ENCODE data around the gene CD59. TPM values are rescaled to one million over a fixed set of nuclear protein-coding genes. Genes with fewer than 3 reads are reported as not detected.
"Not testable (repeated sequence)": the region's sequence is repeated elsewhere in the genome, so short reads cannot be mapped to it uniquely, and the experiment has no call there.

CD59 gene
- total RNA-seq, 1 experiment from 2014 or later, result 204 TPM

DNA sequence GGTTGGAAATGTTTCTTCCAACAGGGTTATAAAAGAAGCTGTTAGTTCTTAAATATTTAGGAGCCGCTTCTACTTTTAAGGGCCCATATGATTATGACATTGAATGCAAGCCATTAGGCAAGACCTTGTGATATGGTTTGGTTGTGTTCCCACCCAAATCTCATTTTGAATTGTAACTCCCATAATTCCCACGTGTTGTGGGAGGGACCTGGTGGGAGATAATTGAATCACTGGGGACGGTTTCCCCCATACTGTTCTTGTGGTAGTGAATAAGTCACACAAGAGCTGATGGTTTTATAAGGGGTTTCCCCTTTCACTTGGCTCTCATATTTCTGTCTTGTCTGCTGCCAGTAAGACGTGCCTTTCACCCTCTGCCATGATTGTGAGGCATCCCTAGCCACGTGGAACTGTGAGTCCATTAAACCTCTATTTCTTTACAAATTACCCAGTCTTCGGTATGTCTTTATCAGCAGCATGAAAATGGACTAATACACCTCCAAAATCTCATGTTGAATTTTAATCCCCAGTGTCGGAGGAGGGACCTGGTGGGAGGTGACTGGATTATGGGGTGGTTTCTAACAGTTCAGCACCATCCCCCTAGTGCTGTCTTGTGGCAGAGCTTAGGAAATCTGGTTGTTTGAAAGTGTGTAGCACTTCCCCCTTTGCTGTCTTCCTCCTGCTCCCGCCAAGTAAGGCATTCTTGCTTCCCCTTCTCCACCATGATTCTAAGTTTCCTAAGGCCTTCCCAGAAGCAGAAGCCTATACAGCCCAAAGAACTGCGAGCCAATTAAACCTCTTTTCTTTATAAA lies 4.3 kb downstream of the CD59 start:
- BruUV-seq (replicated peaks), result no TSS peak
- H3K36me3 ChIP-seq (ENCODE audit: insufficient read depth, low read length, poor library complexity, severe bottlenecking), result no peaks in the 10 kb centered on the region
- no peak overlapping the region for H3K27ac ChIP-seq (ENCODE audit: low read depth, low read length, poor library complexity, severe bottlenecking)
- POLR2A ChIA-PET (ENCODE audit: low non-redundant PET), result no interaction called here
- no peaks in the 10 kb centered on the region for H3K27me3 ChIP-seq (replicated peaks; ENCODE audit: insufficient read depth, low read depth, low read length, poor library complexity)
- intact Hi-C loops (cut with micrococcal nuclease; ENCODE audit: unreplicated experiment), result no loop called here
- no peak for DNase-seq (ENCODE audit: low spot score)
- H3K4me1 ChIP-seq (ENCODE audit: insufficient read depth, low read length, poor library complexity, severe bottlenecking), result peaks cover 19% of the 10 kb centered on the region
- TF ChIP-seq, protein P1, sequence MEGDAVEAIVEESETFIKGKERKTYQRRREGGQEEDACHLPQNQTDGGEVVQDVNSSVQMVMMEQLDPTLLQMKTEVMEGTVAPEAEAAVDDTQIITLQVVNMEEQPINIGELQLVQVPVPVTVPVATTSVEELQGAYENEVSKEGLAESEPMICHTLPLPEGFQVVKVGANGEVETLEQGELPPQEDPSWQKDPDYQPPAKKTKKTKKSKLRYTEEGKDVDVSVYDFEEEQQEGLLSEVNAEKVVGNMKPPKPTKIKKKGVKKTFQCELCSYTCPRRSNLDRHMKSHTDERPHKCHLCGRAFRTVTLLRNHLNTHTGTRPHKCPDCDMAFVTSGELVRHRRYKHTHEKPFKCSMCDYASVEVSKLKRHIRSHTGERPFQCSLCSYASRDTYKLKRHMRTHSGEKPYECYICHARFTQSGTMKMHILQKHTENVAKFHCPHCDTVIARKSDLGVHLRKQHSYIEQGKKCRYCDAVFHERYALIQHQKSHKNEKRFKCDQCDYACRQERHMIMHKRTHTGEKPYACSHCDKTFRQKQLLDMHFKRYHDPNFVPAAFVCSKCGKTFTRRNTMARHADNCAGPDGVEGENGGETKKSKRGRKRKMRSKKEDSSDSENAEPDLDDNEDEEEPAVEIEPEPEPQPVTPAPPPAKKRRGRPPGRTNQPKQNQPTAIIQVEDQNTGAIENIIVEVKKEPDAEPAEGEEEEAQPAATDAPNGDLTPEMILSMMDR (conservative IDR thresholded peaks at IDR 0.05; ENCODE audit: low read depth, low read length), result no peak
- no peaks in the 10 kb centered on the region for H3K9me3 ChIP-seq (ENCODE audit: low read depth, low read length, poor library complexity, severe bottlenecking)
- CTCF ChIA-PET, result no interaction called here
- no peak overlapping the region for H3K4me3 ChIP-seq (ENCODE audit: low read depth, low read length, poor library complexity, severe bottlenecking)

DNA sequence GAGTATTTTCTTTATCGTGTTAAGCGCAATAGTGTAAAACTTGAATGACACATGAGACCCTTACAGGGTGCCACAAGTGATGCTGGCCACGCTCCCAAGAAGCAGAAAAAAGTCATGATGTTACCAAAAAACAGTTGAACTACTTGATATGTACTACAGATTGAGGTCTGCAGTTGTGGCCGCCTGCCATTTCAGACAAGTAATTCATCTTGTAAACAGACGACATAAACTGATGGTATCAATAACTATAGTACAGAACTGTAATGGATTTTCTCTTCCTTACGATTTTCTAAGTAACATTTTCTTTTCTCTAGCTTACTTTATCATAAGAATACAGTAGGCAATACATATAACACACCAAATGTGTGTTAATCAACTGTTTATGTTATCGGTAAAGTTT lies 5.5 kb downstream of the CD59 start:
- Histone ChIP-seq H3K27me3 (replicated peaks; ENCODE audit: insufficient read depth, low read depth, low read length, poor library complexity) (no peaks in the 10 kb centered on the region), H3K9me3 (ENCODE audit: low read depth, low read length, poor library complexity, severe bottlenecking) (no peaks in the 10 kb centered on the region), H3K4me3 (ENCODE audit: low read depth, low read length, poor library complexity, severe bottlenecking) (no peak overlapping the region), H3K27ac (ENCODE audit: low read depth, low read length, poor library complexity, severe bottlenecking) (no peak overlapping the region), H3K36me3 (ENCODE audit: insufficient read depth, low read length, poor library complexity, severe bottlenecking) (no peaks in the 10 kb centered on the region), H3K4me1 (ENCODE audit: insufficient read depth, low read length, poor library complexity, severe bottlenecking) (peaks cover 13% of the 10 kb centered on the region)
- intact Hi-C loops (cut with micrococcal nuclease; ENCODE audit: unreplicated experiment), result no loop called here
- no TSS peak for BruUV-seq (replicated peaks)
- DNase-seq (ENCODE audit: low spot score), result no peak
- no peak for TF ChIP-seq EZH2 (IDR thresholded peaks at IDR 0.05; ENCODE audit: borderline replicate concordance, low read depth, low read length, poor library complexity, severe bottlenecking)
- TF ChIP-seq, protein P1 (conservative IDR thresholded peaks at IDR 0.05; ENCODE audit: low read depth, low read length), result no peak
- ChIA-PET CTCF (no interaction called here), POLR2A (ENCODE audit: low non-redundant PET) (no interaction called here)

DNA sequence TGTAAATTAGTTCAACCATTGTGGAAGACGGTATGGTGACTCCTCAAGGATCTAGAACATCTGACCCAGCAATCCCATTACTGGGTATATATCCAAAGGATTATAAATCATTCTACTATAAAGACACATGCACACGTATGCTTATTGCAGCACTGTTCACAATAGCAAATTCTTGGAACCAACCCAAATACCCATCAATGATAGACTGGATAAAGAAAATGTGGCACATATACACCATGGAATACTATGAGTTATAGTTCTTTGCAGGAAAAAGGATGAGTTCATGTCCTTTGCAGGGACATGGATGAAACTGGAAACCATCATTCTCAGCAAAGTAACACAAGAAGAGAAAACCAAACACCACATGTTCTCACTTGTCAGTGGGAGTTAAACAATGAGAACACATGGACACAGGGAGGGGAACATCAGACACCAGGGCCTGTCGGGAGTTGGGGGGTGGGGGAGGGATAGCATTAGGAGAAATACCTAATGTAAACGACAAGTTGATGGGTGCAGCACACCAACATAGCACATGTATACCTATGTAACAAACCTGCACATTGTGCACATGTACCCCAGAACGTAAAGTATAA lies 7.1 kb downstream of the CD59 start:
- H3K9me3 ChIP-seq (ENCODE audit: low read depth, low read length, poor library complexity, severe bottlenecking); H3K4me1 ChIP-seq (ENCODE audit: insufficient read depth, low read length, poor library complexity, severe bottlenecking); POLR2A ChIA-PET (ENCODE audit: low non-redundant PET); H3K4me3 ChIP-seq (ENCODE audit: low read depth, low read length, poor library complexity, severe bottlenecking); intact Hi-C loops (cut with micrococcal nuclease; ENCODE audit: unreplicated experiment); H3K27ac ChIP-seq (ENCODE audit: low read depth, low read length, poor library complexity, severe bottlenecking); BruUV-seq (replicated peaks); CTCF ChIA-PET; H3K27me3 ChIP-seq (replicated peaks; ENCODE audit: insufficient read depth, low read depth, low read length, poor library complexity); H3K36me3 ChIP-seq (ENCODE audit: insufficient read depth, low read length, poor library complexity, severe bottlenecking); DNase-seq (ENCODE audit: low spot score): not testable (repeated sequence)

DNA sequence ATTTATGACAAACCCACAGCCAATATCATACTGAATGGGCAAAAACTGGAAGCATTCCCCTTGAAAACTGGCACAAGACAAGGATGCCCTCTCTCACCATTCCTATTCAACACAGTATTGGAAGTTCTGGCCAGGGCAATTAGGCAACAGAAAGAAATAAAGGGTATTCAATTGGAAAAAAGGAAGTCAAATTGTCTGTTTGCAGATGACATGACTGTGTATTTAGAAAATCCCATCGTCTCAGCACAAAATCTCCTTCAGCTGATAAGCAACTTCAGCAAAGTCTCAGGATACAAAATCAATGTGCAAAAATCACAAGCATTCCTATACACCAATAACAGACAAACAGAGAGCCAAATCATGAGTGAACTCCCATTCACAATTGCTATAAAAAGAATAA lies 8.7 kb downstream of the CD59 start:
- H3K27ac ChIP-seq (ENCODE audit: low read depth, low read length, poor library complexity, severe bottlenecking); H3K4me3 ChIP-seq (ENCODE audit: low read depth, low read length, poor library complexity, severe bottlenecking); DNase-seq (ENCODE audit: low spot score); H3K9me3 ChIP-seq (ENCODE audit: low read depth, low read length, poor library complexity, severe bottlenecking); POLR2A ChIA-PET (ENCODE audit: low non-redundant PET); H3K27me3 ChIP-seq (replicated peaks; ENCODE audit: insufficient read depth, low read depth, low read length, poor library complexity); intact Hi-C loops (cut with micrococcal nuclease; ENCODE audit: unreplicated experiment); H3K36me3 ChIP-seq (ENCODE audit: insufficient read depth, low read length, poor library complexity, severe bottlenecking); BruUV-seq (replicated peaks); CTCF ChIA-PET: not testable (repeated sequence)
- peaks cover 13% of the 10 kb centered on the region for H3K4me1 ChIP-seq (ENCODE audit: insufficient read depth, low read length, poor library complexity, severe bottlenecking)
